ENCODE data around the gene GAMT. TPM values are rescaled to one million over a fixed set of nuclear protein-coding genes. Genes with fewer than 3 reads are reported as not detected.

Gene GAMT
- total and polyA plus RNA-seq, 2 of the 13 experiments (the other 11 are each of a cell fraction or from before 2014, with no cell fraction given) = 115 to 124 TPM

GRCh38 chr19:1424192-1424955 lies 23.0 kb upstream of the GAMT start (continued):
- TF ChIP-seq ZBTB25 (CRISPR knock-in tag; IDR thresholded peaks at IDR 0.05) (no peak), ZNF414 (CRISPR knock-in tag; IDR thresholded peaks at IDR 0.05) (peak; percentile 79; the same call in 1 of the 2 replicates), BHLHE40 (IDR thresholded peaks at IDR 0.05; ENCODE audit: low read length) (peak; percentile 92), FOXA3 (CRISPR knock-in tag; IDR thresholded peaks at IDR 0.05) (peak; percentile 56), ZMYM2 (CRISPR knock-in tag; IDR thresholded peaks at IDR 0.05) (no peak), HNRNPK (IDR thresholded peaks at IDR 0.05; ENCODE audit: low read depth, low read length, poor library complexity, severe bottlenecking) (peak; percentile 72), ZNF678 (CRISPR knock-in tag; IDR thresholded peaks at IDR 0.05) (no peak), CHD4 (IDR thresholded peaks at IDR 0.05; ENCODE audit: borderline replicate concordance, low read length) (no peak), ZNF562 (CRISPR knock-in tag; IDR thresholded peaks at IDR 0.05; ENCODE audit: borderline replicate concordance) (no peak), SP5 (CRISPR knock-in tag; IDR thresholded peaks at IDR 0.05; ENCODE audit: borderline replicate concordance, low read depth) (peak; percentile 91), SP4 (CRISPR knock-in tag; IDR thresholded peaks at IDR 0.05) (peak; percentile 31; the same call in 1 of the 2 replicates), ZNF607 (CRISPR knock-in tag; IDR thresholded peaks at IDR 0.05; ENCODE audit: borderline replicate concordance) (0 out of 2 replicates have a peak, but pooled peaks have one; percentile 27), ZNF44 (CRISPR knock-in tag; IDR thresholded peaks at IDR 0.05) (0 out of 2 replicates have a peak, but pooled peaks have one; percentile 54), ZNF891 (CRISPR knock-in tag; IDR thresholded peaks at IDR 0.05) (peak; percentile 72; the same call in 1 of the 2 replicates), MZF1 (CRISPR knock-in tag; IDR thresholded peaks at IDR 0.05; ENCODE audit: borderline replicate concordance) (no peak), ARNT (IDR thresholded peaks at IDR 0.05) (no peak), ZNF598 (CRISPR knock-in tag; IDR thresholded peaks at IDR 0.05; ENCODE audit: borderline replicate concordance) (no peak), NPAS2 (CRISPR knock-in tag; IDR thresholded peaks at IDR 0.05; ENCODE audit: borderline replicate concordance) (no peak), SNRNP70 (IDR thresholded peaks at IDR 0.05; ENCODE audit: low read depth, low read length) (no peak)
- TF ChIP-seq, protein P1, sequence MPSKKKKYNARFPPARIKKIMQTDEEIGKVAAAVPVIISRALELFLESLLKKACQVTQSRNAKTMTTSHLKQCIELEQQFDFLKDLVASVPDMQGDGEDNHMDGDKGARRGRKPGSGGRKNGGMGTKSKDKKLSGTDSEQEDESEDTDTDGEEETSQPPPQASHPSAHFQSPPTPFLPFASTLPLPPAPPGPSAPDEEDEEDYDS (CRISPR knock-in tag; IDR thresholded peaks at IDR 0.05) = peak; percentile 26; the same call in 1 of the 2 replicates
- TF ChIP-seq, protein P2, sequence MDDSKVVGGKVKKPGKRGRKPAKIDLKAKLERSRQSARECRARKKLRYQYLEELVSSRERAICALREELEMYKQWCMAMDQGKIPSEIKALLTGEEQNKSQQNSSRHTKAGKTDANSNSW (CRISPR knock-in tag; IDR thresholded peaks at IDR 0.05; ENCODE audit: borderline replicate concordance) = 0 out of 2 replicates have a peak, but pooled peaks have one; percentile 69
- TF ChIP-seq, protein P3, sequence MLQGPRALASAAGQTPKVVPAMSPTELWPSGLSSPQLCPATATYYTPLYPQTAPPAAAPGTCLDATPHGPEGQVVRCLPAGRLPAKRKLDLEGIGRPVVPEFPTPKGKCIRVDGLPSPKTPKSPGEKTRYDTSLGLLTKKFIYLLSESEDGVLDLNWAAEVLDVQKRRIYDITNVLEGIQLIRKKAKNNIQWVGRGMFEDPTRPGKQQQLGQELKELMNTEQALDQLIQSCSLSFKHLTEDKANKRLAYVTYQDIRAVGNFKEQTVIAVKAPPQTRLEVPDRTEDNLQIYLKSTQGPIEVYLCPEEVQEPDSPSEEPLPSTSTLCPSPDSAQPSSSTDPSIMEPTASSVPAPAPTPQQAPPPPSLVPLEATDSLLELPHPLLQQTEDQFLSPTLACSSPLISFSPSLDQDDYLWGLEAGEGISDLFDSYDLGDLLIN (CRISPR knock-in tag; IDR thresholded peaks at IDR 0.05; ENCODE audit: borderline replicate concordance) = no peak
- TF ChIP-seq, protein P4, sequence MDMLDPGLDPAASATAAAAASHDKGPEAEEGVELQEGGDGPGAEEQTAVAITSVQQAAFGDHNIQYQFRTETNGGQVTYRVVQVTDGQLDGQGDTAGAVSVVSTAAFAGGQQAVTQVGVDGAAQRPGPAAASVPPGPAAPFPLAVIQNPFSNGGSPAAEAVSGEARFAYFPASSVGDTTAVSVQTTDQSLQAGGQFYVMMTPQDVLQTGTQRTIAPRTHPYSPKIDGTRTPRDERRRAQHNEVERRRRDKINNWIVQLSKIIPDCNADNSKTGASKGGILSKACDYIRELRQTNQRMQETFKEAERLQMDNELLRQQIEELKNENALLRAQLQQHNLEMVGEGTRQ (IDR thresholded peaks at IDR 0.05; ENCODE audit: low read depth, low read length) = peak; percentile 35; the same call in 1 of the 2 replicates
- TF ChIP-seq, protein P4 (CRISPR knock-in tag; IDR thresholded peaks at IDR 0.05; ENCODE audit: borderline replicate concordance) = no peak; the same call in 1 of the 2 replicates

All from HepG2 (cell line).